Measurements from ENCODE around the gene TUBGCP6.

The TUBGCP6 gene

DNA sequence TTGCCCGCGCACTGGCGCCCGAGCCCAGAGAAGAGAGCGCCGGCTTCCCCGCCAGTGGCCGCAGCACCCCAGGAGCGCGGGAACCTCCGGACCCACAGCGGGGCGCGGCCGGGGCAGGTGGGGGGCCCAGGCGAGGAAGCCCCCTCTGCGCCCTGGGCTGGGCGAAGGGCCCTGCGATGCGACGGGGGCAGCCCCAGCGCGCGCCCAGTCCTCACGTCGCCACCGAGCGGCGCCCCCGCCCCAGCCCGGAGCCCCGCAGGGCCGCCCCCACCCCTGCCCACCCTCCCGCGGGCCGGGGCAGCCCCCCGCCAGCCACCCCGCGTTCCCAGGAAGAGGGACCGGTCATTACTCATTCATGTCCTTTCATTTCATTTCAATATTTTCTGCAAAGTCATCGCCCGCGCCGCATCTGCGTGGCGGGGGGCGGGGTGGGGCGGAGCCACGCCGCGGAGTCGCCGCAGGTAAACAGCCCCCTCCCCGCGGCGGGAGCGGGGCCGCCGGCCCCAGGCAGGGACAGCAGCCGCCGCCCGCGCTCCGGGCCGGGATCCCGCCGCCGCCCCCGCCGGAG lies 75.0 kb downstream of the TUBGCP6 start:
- TF ChIP-seq, protein P1, sequence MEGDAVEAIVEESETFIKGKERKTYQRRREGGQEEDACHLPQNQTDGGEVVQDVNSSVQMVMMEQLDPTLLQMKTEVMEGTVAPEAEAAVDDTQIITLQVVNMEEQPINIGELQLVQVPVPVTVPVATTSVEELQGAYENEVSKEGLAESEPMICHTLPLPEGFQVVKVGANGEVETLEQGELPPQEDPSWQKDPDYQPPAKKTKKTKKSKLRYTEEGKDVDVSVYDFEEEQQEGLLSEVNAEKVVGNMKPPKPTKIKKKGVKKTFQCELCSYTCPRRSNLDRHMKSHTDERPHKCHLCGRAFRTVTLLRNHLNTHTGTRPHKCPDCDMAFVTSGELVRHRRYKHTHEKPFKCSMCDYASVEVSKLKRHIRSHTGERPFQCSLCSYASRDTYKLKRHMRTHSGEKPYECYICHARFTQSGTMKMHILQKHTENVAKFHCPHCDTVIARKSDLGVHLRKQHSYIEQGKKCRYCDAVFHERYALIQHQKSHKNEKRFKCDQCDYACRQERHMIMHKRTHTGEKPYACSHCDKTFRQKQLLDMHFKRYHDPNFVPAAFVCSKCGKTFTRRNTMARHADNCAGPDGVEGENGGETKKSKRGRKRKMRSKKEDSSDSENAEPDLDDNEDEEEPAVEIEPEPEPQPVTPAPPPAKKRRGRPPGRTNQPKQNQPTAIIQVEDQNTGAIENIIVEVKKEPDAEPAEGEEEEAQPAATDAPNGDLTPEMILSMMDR (IDR thresholded peaks at IDR 0.05): 0 out of 2 replicates have a peak, but pooled peaks have one; percentile 25

DNA sequence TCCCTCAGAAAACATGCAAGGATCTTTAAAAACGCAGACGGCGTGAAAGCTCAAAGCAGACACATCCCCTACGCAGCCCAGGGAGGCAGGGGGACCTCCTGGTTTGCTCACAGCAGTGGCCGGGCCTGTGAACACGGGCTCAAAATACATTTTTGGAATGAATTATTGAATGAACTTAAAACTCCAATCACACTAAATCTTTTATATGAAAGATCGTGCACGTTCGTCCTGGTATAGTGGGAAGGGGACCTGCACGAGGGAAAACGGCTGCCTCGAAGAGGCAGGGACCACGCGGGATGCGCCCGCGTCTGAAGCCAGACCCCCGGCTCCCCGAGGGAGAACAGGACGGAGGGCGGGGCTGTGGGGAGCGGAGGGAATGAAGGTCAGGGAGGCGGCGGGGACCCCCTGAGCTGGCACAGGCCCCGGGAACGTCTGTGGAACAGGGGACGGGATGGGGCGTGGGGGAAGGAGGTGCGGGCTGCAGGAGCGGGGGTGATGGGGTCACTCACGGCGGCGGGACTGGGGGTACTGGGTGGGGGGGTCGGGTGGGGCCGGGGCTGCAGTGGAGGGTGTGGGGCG lies 75.6 kb downstream of the TUBGCP6 start:
- TF ChIP-seq, protein P1 (IDR thresholded peaks at IDR 0.05): no peak

GRCh38 chr22:50167689-50168489 lies 76.9 kb downstream of the TUBGCP6 start:
- TF ChIP-seq, protein P1 (IDR thresholded peaks at IDR 0.05): no peak
